Bronchial epithelial cell (primary cell): ENCODE results near the gene CCL17. TPM values are rescaled to one million over a fixed set of nuclear protein-coding genes. Genes with fewer than 3 reads are reported as not detected.
A peak's percentile ranks its signal among the peaks of the same experiment; 100 is the strongest.
"Not testable (repeated sequence)": the region's sequence is repeated elsewhere in the genome, so short reads cannot be mapped to it uniquely, and the experiment has no call there.

Experiments used
- DNase-seq: peaks from one replicate; pipeline ENCODE4 v3.0.0-alpha.2; 2010; ENCODE audit warnings: low read depth
- FAIRE-seq: peaks from 2 replicates; lab custom pipeline; 2011; peaks lifted over from hg19 to GRCh38; lab: Jason Lieb, UNC
- H3K27me3 ChIP-seq: 2 replicates; pipeline ENCODE4 v1.5.1; 2011; ENCODE audit warnings: low read length; ENCODE audit not compliant: control insufficient read depth, insufficient read depth
- H3K36me3 ChIP-seq: 2 replicates; pipeline ENCODE4 v1.5.1; 2011; ENCODE audit warnings: low read length; ENCODE audit not compliant: control insufficient read depth, insufficient read depth
- H3K4me3 ChIP-seq: 2 replicates; pipeline ENCODE4 v1.5.1; 2011; ENCODE audit warnings: mild to moderate bottlenecking, low read depth, low read length, control low read depth
- CTCF ChIP-seq: IDR thresholded peaks from 2 replicates; pipeline ENCODE4 v1.5.1; 2011; ENCODE audit warnings: mild to moderate bottlenecking, moderate library complexity, low read length, control low read depth, inconsistent platforms; ENCODE audit not compliant: insufficient read depth, severe bottlenecking
- total RNA-seq: library from RNA; depleted of rRNA; stranded (reverse); fragments of >200 nt; gene quantifications from 2 replicates; pipeline ENCODE4 v1.2.1, GENCODE V29; 2014

CCL17 gene
- total RNA-seq, 1 donor from 2014 or later = not detected

- DNase-seq = no peak
- FAIRE-seq = no peak
- H3K4me3 ChIP-seq = no peak overlapping the region
- no peaks in the 10 kb centered on the region for H3K27me3 ChIP-seq
- peaks cover 26% of the 10 kb centered on the region for H3K36me3 ChIP-seq
- TF ChIP-seq CTCF = no peak
These were observed 31.3 kb downstream of the CCL17 start for GRCh38 chr16:57435838-57436237.

GRCh38 chr16:57439947-57440346, 35.4 kb downstream of the CCL17 start:
- not testable (repeated sequence) for H3K27me3 ChIP-seq, H3K4me3 ChIP-seq, FAIRE-seq, DNase-seq
- H3K36me3 ChIP-seq = peaks cover 12% of the 10 kb centered on the region

GRCh38 chr16:57440551-57440950, 36.0 kb downstream of the CCL17 start:
- DNase-seq, FAIRE-seq: not testable (repeated sequence)

GRCh38 chr16:57444711-57445110, 40.1 kb downstream of the CCL17 start:
- TF ChIP-seq CTCF = no peak
- no peaks in the 10 kb centered on the region for H3K27me3 ChIP-seq
- DNase-seq (peak; percentile 29), FAIRE-seq (no peak)
- no peak overlapping the region for H3K4me3 ChIP-seq
- peaks cover 6% of the 10 kb centered on the region for H3K36me3 ChIP-seq

More at GRCh38 chr16:57440551-57440950, 36.0 kb downstream of the CCL17 start:
- H3K4me3 ChIP-seq, H3K27me3 ChIP-seq, H3K36me3 ChIP-seq: not testable (repeated sequence)

- Histone ChIP-seq H3K4me3 (no peak overlapping the region), H3K27me3 (no peaks in the 10 kb centered on the region), H3K36me3 (peaks cover 5% of the 10 kb centered on the region)
- FAIRE-seq = no peak
- DNase-seq = no peak
- no peak for TF ChIP-seq CTCF
These were observed 40.9 kb downstream of the CCL17 start for GRCh38 chr16:57445510-57445909.

GRCh38 chr16:57446531-57447185, 42.1 kb downstream of the CCL17 start:
- peak; percentile 24 for DNase-seq

More at GRCh38 chr16:57446531-57447185, 42.1 kb downstream of the CCL17 start:
- Histone ChIP-seq H3K4me3 (peak overlapping the region; percentile 94), H3K27me3 (no peaks in the 10 kb centered on the region), H3K36me3 (peaks cover 4% of the 10 kb centered on the region)
- FAIRE-seq = no peak
- no peak for TF ChIP-seq CTCF
